SK-N-SH treated with all-trans-retinoic acid at 6 μM for 48 hours (cell line): ENCODE measurements around the gene TF.

Source experiments
- ARNTL ChIP-seq: fragments of 450-650 bp; formaldehyde crosslinking; IDR thresholded peaks from 2 replicates; pipeline ENCODE4 v1.5.0; 2020; ENCODE audit warnings: low read depth, mild to moderate bottlenecking, moderate library complexity, borderline replicate concordance
- PATZ1 ChIP-seq: fragments of 250-450 bp; sonication (Bioruptor Pico); IDR thresholded peaks from 2 replicates; pipeline ENCODE4 v1.8.0; 2020; ENCODE audit warnings: mild to moderate bottlenecking, moderate library complexity, borderline replicate concordance
- RARB ChIP-seq: fragments of 250-450 bp; sonication (Bioruptor Pico); IDR thresholded peaks from 2 replicates; pipeline ENCODE4 v1.8.0; 2021; ENCODE audit warnings: mild to moderate bottlenecking, moderate library complexity
- ZFP30 ChIP-seq: fragments of 450-650 bp; formaldehyde crosslinking; IDR thresholded peaks from 2 replicates; pipeline ENCODE4 v1.5.0; 2022; ENCODE audit warnings: mild to moderate bottlenecking, moderate library complexity
- ZNF565 ChIP-seq: fragments of 450-650 bp; formaldehyde crosslinking; conservative IDR thresholded peaks from 2 replicates; pipeline ENCODE4 v1.5.0; 2020; ENCODE audit warnings: low read depth, mild to moderate bottlenecking, moderate library complexity
- TF ChIP-seq, protein P1 (sequence below): fragments of 250-450 bp; sonication (Bioruptor Pico); IDR thresholded peaks from 2 replicates; pipeline ENCODE4 v1.5.1; 2020; ENCODE audit warnings: low read depth, mild to moderate bottlenecking, moderate library complexity

GRCh38 chr3:133792171-133792763 is 46.1 kb downstream of the TF start:
- TF ChIP-seq, protein P1, sequence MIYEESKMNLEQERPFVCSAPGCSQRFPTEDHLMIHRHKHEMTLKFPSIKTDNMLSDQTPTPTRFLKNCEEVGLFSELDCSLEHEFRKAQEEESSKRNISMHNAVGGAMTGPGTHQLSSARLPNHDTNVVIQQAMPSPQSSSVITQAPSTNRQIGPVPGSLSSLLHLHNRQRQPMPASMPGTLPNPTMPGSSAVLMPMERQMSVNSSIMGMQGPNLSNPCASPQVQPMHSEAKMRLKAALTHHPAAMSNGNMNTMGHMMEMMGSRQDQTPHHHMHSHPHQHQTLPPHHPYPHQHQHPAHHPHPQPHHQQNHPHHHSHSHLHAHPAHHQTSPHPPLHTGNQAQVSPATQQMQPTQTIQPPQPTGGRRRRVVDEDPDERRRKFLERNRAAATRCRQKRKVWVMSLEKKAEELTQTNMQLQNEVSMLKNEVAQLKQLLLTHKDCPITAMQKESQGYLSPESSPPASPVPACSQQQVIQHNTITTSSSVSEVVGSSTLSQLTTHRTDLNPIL (CRISPR knock-in tag): no peak
- TF ChIP-seq ARNTL (no peak), PATZ1 (CRISPR knock-in tag) (no peak), ZNF565 (CRISPR knock-in tag) (no peak), RARB (no peak), ZFP30 (no peak)
